ENCODE data around the gene CRYBA1.

- peak; percentile 80 to 90 (median 85) for TF ChIP-seq CTCF (optimal IDR thresholded peaks at IDR 0.05 in 1 of 3, IDR thresholded peaks at IDR 0.05 in 1 of 3, conservative IDR thresholded peaks at IDR 0.05 in 1 of 3; ENCODE audit: extremely low read depth in 1 of 3, insufficient read depth in 2 of 3, low read length in 3 of 3)
- no peak for TF ChIP-seq EZH2 (IDR thresholded peaks at IDR 0.05; ENCODE audit: low read length)
These were observed 27.1 kb upstream of the CRYBA1 start for GRCh38 chr17:29219378-29220047.

Measured in keratinocyte (primary cell).